ENCODE results near the gene LGR4. TPM values are rescaled to one million over a fixed set of nuclear protein-coding genes. Genes with fewer than 3 reads are reported as not detected.
"Not testable (repeated sequence)": the region's sequence is repeated elsewhere in the genome, so short reads cannot be mapped to it uniquely, and the experiment has no call there.

LGR4 gene
- polyA plus RNA-seq, 3 donors: 127 to 150 (median 149) TPM

DNA sequence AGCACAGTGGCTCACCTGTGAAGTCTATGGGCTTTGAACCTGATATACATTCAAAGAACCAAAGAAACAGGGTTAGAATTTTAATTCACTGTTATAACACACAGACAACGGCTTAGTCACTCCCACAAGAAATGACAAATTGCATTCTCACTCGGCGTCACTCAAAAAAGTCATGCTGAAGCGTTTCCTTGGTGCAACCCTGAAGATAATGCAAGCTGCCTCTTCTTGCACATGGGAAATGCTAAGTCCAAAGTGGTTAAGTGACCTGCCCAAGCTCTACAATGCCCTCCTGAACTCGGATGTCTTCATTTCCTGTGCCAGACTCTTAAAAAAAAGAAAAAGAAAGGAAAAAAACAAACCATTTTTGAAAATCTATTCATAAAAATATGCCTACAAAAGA, 10.0 kb downstream of the LGR4 start:
- DNase-seq (ENCODE audit: low read depth in 3 of 3, low spot score in 2 of 3): no peak

DNA sequence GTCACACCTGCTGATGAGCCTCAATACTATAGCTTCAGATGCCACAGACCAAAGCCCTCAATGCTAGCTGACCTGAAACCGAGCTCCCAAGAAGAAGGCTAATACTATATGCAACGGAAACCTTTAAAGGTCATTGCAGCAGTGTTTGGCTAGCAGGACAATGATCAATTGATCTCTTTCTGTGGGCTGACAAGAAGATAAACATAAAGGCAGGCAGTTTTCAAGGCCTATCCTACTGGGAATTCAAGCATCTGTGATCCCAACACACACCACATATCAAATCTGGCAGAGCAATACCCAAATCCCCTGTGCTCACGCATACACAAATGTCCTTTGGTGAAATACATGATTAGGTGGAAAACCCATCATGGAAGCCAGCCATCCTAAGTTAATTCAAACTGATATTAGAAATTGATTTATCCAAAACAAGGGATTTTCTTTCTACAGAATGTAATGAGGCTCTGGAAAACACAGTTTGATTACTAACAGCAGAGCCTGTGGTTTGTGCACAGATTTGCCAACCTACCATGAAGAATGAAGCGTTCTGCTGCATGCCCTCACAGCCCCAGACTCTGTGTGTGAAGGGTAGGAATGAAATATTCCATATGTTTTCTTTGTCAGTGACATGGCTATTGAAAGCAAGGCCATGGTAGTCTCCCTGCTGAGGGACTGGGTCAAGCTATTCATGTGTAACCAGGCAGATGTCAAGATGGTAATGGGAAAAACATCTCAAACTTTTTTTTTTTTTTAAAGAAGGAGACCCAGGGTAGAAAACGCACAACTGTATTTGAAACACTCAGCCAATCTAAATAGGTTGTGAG, 12.2 kb downstream of the LGR4 start:
- DNase-seq (ENCODE audit: low read depth in 3 of 3, low spot score in 2 of 3): no peak

DNA sequence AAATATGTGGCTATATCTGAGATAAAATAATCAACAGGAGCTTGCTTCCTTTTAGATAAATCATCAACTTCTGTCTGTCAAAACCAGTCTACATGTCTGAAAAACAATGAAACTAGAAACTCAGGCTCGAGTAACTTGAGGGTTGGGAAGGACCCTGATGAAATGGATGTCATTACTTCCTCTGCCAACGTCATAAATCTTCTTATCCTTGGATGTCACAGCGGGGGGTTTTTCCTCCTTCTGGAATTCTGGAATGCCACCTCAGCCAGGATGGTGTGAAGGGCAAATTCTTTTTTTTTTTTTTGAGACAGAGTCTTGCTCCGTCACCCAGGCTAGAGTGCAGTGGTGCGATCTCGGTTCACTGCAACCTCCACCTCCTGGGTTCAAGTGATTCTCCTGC, 13.4 kb downstream of the LGR4 start:
- DNase-seq (ENCODE audit: low read depth in 3 of 3, low spot score in 2 of 3): no peak

DNA sequence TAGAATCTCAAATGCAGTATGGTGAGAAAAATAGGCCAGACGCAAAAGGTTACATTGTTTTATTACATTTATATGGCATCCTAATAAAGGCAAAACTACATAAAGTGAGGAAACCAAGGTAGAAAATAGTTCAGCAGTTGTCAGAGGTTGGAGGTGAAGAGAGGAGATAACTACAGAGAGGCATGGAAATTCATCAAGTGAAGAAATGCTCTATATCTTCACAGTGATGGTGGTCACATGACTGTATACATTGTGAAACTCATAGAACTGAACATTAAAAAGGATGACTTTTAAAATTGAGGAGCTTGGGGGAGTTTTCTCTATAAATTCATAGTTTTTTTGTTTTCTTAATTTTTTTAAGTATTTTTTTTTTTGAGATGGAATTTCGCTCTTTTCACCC, 14.4 kb downstream of the LGR4 start:
- no peak for DNase-seq (ENCODE audit: low read depth in 3 of 3, low spot score in 2 of 3)

DNA sequence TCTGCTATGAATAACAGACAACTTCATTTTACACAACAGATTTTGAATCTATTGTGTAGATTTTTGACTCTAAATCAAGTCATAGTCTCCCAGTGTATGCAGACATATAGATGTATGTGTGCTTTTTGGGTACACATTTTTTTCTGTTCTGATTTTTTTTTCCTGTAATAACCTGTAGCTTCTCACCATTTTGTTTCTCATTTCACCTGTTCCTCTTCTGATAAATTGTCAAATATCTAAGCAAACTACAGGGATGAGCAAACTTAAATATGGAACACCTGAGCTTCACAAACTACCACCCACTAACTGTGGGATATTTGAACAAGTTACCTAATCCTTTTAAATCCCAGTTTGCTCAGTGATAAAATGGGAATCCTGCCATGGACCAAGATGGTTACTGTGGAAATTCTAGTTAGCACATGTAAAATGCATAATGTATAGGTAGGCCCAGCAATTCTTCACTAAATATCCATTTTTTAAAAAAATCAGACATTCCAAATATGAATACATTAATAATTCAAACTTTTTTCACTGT, 15.7 kb downstream of the LGR4 start:
- no peak for DNase-seq (ENCODE audit: low read depth in 3 of 3, low spot score in 2 of 3)

DNA sequence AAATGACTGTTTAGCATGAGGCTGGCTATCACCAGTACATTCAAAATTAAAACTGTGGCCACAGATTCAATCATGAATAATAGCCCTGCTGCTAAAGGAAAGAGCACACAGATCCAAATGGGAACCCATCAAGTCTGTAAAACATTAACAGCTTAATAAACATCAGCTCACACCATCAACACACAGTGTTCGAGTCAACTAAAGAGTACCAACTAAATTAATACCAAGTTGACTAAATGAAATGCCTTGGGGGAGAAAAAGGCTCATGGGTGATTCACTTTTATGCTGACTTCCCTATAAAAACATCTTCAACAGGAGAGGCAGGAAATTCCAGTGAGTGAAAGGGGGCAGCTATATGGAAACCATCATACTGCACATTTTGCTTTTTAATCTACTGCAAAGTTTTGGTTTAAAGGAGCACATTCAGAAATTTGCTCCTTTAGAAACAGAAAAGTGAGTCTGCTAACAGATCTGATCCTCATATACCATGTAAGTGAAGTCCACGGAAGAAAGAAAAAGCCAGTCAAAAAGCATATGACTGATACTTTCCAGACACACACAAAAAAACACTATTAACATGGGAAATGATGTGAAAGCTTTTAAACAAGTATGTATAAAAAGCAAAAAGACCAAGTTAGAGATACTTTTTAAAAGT, 16.3 kb downstream of the LGR4 start:
- no peak for DNase-seq (ENCODE audit: low read depth in 3 of 3, low spot score in 2 of 3)

DNA sequence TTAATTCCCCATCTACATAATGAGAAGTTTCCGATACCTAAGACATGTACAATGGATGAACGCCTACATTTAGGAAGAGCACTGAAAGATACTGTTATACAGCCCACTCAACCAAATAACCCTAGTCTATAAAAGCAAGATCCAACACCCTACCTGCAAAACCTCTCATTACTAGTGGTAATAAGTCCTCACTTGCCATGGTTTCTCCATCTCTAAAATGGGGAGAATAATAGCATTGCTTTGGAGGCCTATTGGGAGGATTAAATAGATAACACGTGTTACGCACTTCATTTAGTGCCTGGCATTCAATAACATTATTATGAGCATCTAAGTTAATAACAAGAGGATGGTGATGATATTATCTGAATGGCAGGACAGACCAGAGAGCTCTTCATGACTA, 16.9 kb downstream of the LGR4 start:
- no peak for DNase-seq (ENCODE audit: low read depth in 3 of 3, low spot score in 2 of 3)

DNA sequence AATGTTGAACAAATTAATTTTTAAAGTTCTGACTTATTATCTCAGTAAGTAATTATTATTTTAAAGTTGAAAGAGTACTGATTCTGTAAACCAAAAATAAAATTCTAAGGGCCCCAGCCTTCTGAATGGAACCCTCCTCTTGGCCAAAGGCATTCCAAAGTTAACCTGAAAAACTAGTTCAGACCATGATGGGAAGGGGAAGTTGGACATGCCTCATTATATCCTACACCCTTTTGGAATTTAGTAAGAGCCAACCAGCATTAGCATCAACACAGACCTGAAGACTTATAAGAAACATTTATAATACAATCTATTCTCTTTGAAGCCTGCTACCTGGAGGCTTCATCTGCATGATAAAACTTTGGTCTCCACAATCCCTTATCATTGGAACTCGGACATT, 18.9 kb downstream of the LGR4 start:
- DNase-seq (ENCODE audit: low read depth in 3 of 3, low spot score in 2 of 3): no peak

DNA sequence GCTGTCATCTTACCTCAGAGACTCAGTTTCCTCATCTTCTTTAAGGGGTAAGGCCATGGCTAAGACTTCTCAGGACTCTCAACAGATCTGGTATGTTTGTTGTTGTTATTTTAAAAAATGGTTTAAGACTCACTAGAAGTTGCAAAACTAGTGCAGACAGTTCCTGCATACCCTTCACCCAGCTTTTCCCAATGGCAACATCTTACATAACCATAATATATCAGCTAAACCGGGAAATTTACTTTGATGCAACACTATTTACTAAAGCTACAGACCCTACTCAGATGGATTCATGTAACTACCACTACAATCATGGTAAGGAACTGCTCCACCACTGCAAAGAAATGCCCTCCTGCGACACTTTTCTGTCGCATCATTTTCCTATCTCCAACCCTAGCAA, 20.4 kb downstream of the LGR4 start:
- DNase-seq (ENCODE audit: low read depth in 3 of 3, low spot score in 2 of 3): no peak

DNA sequence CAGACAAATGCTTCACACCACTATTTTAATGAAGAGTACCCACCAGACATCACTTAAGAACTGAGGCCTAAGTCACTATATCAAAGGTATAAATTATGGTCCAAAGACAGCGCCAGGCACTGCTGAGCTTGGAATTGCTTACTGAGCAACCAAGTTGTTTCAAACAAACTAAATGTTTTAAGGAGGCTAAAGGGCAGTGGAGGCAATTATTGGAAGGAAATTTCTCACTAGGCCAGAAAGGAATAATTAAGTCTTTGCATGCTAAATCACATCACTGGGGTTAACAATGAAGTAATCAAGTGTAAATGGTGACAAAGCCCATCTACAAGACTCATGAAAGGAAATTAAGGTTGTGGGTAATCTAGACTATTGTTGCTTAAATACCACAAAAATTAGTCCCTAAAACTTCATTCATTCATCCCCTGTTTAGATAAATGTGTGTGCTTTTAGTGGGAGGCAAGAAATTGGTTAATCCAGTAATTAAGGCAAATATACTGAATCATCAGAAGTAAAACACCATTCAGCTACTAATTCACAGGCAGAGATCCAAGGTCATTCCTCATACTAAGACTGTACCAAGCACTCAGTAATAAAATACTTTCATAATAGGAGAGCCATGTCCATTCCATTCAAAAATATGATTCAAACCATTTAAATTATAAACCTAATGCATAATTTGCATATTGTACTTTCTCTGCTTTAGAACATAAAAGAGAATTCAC, 21.2 kb downstream of the LGR4 start:
- DNase-seq (ENCODE audit: low read depth in 3 of 3, low spot score in 2 of 3): no peak

DNA sequence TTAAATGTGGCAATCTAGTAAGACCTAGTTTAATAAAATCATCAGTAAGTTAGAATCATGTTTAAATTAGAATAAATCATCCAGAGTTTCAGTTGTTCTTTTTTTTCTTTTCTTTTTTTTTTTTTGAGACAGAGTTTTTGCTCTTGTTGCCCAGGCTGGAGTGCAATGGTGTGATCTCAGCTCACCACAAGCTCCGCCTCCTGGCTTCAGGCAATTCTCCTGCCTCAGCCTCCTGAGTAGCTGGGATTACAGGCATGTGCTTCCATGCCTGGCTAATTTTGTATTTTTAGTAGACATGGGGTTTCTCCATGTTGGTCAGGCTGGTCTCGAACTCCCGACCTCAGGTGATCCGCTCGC, 24.4 kb downstream of the LGR4 start:
- DNase-seq (ENCODE audit: low read depth in 3 of 3, low spot score in 2 of 3): not testable (repeated sequence)

DNA sequence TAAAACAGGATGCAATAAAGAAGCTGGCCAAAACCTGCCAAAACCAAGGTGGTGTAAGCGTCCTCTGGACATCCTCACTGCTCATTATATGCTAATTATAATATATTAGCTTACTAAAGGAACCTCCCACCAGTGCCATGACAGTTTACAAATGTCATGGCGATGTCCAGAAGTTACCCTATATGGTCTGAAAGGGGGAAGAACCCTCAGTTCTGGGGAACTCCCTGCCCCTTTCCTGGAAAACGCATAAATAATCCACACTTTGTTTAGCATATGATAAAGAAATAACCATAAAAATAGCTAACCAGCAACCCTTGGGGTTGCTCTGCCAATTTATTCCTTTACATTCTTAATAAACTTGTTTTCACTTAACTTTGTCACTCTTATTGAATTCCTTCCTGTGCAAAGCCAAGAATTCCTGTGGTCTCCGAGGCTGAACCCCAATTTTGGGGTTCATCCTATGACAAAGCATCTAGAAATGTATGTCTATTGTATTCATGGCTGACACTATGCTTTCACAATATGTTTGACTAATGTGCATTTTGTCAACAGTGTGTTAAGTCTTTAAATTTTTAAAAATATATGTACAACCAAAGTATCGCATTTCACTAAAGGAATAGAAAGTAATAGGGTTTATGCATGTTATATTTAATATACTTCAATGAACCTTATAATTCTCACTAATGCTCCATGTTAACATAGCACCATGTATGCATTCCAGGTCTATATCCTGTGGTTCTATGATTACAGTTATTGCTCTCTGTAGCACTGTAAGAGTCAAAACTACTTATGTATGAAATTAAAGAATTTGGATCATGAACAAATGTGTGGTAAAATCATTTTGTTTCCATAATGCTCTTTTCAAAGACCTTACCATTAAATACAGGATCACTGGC, 25.1 kb downstream of the LGR4 start:
- no peak for DNase-seq (ENCODE audit: low read depth in 3 of 3, low spot score in 2 of 3)

DNA sequence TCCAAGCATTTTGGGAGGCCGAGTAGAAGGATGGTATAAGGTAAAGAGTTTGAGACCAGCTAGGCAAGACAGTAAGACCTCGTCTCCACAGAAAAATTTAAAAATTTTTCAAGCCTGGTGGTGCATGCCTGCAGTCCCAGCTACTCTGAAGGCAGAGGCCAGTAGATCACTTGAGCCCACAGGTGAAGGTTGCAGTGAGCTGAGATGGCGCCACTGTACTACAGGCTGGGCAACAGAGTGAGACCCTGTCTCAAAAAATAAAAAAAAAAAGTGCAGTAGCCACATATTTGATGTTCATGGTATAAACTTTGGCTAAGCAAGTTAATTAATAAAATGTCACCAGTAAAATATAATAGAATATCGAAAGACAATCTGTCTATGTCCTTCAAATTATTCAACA, 27.0 kb downstream of the LGR4 start:
- no peak for DNase-seq (ENCODE audit: low read depth in 3 of 3, low spot score in 2 of 3)

DNA sequence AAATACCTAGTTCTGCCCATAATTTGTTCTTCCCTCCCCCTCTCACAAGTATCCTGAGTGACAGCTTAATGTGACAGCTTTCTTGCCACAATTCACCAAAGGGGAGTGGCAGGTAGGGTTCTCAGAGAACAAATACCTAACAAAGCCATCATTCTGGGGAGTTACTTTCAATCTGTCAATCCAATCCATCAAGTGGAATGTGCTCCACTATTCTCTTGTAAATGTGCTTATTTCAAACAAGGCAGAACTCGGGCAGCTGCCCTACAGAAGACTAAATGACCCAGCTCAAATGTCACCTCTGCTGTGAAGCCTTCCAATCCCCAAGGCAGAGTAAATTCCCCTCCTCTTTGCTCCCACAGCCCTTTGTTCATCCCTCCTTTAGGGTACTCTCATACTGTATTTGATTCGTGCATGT, 27.8 kb downstream of the LGR4 start:
- no peak for DNase-seq (ENCODE audit: low read depth in 3 of 3, low spot score in 2 of 3)

DNA sequence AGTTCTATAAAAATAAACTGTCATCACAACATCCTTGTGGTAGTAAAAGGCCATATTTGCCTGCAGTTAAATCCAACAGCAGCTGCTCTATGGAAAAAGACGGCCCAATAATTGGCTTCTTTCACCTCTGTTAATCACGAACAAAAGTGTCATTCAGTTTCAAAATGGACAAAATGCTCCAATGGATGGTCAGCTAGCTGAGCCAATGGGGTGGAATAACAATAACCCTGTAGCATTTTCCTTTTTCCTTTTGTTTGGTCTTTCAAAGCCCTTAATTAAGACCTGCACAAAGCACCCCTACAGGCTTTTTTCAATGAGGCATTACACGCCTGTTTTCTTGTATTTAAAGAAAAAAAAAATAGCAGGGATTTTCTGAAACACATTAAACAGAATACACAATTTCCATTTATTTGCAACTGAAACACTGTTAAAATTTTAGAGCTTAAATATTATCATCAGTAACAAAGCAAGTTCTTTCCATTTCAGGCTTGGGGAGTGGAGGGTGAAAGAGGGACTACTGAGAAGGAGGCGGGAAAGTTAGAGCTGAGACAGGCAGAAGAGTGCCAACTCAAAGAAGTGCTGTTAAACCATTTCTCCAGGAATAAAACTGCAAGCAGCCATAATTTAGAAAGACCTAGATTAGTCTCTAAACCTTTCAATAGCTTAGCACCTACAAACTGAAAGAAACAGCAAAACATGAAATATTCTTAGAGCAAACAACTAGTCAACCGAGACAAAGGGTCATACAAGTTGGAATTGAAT, 28.7 kb downstream of the LGR4 start:
- DNase-seq (ENCODE audit: low read depth in 3 of 3, low spot score in 2 of 3): no peak

DNA sequence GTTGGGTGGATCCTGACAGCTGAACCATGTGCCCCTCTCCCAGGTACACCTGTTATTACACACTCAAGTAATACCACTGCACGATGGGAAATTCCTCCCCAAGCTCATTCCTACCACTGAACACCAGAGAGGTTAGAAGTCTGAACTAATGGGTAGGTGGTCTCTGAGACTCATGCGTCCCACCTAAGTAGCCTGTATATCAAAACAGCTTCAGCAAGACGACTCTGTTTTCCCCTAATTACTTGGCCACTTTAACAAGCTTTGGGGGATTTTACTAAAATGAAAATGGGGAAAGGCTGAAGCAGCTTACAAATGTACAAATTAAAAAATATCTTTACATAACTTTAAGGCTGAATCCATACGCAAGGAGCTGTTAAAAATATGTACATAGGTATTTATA, 29.4 kb downstream of the LGR4 start:
- no peak for DNase-seq (ENCODE audit: low read depth in 3 of 3, low spot score in 2 of 3)

DNA sequence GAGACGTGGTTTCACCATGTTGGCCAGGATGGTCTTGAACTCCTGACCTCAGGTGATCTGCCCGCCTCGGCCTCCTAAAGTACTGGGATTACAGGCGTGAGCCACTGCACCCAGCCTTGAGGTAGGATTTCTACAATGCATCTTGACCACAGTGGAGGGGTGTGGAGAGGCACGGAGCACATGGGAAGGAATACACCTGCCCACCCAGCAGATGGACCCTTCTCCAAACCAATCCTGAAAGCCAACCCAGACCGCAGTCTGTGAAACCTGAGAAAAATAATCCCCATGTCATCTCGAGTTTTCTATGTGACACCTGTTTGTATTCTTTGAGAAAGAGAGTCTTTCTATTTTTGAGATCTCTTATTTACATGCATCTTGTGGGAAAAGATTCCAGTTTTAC, 32.5 kb downstream of the LGR4 start:
- no peak for DNase-seq (ENCODE audit: low read depth in 3 of 3, low spot score in 2 of 3)

DNA sequence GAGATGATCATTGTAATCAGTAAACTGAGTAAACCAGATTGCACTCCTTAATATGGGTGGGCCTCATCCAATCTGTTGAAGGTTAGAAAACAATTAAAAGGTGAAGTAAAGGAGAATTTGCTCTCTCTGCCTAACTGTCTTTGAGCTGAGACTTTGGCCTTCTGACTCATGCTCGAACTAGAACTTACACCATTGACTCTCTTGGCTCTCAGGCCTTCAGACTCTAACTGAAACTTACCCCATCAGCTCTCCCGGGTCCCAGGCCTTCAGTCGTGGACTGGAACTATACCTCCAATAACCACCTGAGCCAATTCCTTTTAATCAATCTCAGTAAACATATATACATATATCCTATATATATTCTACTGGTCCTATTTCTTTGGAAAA, 34.0 kb downstream of the LGR4 start:
- no peak for DNase-seq (ENCODE audit: low read depth in 3 of 3, low spot score in 2 of 3)

DNA sequence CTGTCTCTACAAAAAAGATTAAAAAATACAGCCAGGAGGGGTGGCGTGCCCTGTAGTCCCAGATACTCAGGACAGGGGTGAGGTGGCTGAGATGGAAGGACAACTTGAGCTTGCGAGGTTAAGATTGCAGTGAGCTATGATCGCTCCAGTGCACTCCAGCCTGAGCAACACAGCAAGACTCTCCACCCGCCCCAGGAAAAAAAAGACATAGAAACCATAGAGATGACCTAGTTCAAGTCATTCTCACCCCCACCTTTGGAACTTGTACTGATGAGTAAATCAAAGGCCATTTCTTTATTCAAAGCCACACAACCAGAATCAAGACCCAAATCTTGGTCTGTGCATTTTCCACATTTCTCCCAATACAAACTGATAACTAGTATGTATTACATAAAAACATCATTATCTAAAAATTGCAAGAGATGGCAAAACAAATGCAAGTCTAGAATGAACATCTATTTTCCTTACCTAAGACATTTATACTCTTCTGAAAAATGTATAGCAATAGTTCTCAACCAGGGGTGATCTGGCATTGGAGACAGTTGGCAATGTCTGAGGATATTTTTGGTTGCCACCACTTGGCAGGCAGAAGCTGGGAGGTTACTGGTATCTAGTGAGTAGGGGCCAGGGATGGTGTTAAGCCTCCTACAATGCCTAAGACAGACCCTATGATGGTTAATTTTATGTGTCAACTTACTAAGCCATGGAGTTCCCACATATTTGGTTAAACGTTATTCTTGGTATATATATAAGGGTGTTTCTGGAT, 34.6 kb downstream of the LGR4 start:
- DNase-seq (ENCODE audit: low read depth in 3 of 3, low spot score in 2 of 3): no peak
